NCI-H446 treated with DMSO at 0.1 percent for 48 hours (cell line): ENCODE measurements around the gene NGF.

ENCODE experiments used
- DNase-seq: peaks from one replicate; lab custom pipeline; 2025; lab: John Stamatoyannopoulos, UW

Gene NGF

DNA sequence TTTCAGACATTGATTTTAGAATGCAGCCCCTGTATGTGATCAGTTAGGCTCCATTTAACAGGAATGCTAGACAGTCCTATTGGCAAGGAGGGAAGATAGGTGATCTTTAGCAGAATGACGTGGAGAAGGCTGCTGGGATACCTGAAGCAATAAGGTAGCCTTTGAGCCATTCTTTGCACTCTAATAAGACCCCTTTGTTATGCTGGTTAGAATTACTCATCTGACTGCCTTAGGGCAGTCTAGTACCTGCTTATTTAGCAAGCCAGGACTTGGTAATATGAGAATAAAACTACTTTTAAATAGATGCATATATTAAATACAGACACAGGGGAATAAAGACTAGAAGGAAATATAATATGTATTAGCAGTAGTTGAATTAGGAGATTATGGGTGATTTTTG is 29.1 kb downstream of the NGF start:
- DNase-seq: no peak

DNA sequence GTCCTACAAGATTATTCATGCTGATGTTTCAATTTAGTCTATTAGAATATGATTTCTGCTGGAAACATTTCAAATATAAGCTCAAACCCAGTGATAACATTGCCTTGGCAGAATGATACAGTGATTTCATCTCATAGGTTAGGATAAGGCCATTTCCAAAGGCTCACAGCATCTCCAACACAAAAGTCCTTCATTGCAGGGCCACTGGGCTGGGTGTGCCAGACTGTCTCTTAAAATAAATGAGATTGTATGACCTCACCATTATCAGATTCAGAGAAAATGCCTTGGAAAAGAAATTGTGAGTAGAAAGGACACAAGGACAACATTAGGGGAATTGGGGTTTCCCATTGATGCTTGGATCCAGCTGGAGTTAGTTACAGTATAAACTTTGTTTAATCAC is 30.4 kb downstream of the NGF start:
- no peak for DNase-seq

DNA sequence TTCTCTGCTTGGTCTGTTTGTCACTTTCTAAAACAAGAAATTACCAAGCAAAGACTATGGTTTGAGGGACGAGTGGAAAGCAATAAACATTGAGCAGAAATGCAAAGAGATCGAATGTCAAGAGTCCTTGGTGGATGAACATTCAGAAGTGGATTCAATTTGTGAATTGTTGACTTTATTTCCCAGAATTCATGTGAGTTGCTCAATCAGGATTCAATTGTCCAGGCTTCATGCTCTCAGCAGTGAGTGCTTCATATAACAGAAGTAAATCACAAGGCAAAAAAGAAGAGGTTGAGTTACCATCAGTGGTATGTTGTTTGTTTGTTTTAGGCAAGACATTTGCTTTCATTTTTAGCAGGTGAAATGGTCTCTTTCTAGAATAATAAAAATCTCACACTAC is 31.9 kb downstream of the NGF start:
- no peak for DNase-seq

DNA sequence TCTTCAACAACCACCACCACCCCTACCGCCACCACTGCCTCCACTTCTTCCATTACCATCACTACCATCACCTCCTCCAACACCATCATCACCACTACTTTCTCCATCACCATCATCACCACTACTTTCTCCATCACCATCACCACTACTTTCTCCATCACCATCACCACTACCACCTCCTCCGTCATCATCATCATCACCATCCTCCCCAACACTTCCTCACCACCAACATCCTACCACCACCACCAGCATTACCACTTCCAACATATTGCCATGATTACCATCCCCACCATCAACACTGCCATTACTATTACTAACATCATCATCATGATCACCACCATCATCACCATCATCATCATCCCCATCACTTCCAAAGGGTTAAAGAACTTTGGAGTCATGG is 34.7 kb downstream of the NGF start:
- no peak for DNase-seq

DNA sequence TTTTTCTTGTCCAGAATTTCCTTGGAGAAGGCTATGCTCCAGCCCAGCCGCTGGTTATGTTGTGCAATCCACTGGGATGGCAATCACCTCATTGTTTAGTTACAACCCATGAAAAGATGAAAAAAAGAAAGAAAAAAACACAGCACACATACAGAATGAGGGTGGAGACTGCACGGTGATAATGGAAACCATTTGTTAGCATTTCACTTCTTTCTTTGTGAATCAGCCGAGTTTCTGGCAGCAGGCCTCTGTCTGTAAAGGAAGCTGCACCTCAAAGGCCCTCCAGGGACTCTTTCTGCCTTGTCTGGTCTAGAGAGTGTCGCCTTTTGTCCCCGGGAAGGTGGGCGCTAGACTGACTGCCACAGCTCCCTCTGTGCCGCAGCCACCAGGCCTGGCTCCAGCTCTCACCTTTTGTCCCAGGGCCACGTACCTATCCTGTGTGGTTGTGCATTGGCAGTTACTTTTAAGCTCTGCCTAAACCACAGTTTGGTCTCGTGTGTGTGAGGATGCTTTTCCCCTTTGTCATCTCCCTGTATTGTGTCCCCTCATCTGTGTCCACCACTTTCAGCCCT is 35.6 kb downstream of the NGF start:
- no peak for DNase-seq

DNA sequence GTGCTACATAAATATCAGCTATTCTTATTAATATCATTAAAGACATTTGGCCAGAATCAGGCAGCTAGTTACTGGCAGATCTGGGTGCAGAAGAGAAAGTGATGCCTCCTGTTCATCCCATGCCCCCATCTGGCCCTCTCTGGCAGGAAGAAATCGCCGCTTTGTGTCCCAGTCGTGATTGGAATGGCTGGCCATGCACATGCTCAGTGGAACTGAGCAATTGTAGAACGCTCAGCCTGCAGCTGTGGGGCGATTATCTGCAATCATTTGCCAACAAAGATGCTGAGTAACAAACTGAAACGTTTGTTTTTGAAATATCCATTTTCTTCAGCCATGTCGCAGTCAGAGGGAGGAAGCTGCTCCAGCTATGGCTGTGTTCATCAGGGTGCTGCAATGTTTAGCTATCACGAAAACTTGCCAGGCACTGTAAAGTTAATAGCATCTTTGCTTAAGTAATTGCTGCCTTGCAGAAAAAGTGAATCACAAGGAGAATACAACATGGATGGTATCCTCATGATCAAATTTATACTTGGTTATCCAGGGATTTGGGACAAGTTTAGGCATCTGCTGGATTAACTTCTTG is 36.5 kb downstream of the NGF start:
- DNase-seq: no peak

DNA sequence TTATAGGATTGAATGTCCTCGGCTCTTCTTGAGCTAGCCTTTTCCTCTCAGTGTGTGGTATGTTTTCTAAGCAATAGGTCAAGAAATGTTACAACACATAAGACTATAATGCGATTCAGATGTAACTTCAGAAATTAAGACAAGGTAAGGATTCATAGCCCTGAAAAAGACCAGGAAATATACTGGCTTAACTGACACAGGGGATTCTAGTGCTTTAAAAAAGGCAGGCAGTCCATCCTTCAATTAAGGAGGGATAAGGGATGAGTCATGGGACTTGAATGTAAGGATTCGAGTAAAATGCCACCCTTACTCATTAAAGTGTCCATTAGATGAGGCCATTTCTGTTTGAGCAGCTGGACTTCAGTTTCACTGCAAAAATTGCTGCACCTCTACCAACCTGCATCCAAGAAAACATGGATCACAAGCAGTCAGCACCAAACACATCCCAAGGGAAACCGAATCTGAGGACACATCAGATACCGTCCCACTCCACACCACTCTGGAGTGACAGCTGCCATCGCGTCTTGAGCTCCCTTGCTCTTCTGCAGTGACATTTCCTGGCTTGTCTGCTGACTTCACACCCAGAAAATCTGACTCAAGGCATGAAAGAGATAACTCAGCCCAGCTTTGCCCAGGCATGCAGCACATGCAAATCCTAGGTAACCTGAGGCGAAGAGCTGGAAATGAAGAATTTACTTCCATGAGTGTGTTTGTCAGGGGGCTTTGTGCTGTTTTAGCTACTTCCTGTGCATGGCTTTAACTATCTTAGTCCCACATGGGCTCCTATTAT is 37.8 kb downstream of the NGF start:
- DNase-seq: no peak

DNA sequence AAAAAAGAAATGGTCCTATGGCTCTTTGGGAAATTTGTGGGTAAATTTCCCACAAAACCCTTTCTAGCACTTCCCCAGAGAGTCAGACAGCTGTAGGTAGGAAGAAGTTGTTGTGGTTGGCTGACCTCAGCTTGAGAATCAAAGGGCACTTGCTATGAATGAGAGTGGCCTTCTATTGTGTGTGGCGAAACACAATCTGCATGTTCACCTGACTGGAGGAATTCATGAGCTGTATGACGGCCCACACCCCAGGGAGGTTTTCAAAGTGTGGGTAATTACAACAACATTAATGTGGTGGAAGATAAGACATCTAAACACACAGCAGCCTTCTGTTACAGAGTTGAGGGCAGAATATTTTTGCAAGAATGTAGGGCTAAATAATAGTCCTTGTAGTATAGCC is 38.8 kb downstream of the NGF start:
- DNase-seq: no peak

DNA sequence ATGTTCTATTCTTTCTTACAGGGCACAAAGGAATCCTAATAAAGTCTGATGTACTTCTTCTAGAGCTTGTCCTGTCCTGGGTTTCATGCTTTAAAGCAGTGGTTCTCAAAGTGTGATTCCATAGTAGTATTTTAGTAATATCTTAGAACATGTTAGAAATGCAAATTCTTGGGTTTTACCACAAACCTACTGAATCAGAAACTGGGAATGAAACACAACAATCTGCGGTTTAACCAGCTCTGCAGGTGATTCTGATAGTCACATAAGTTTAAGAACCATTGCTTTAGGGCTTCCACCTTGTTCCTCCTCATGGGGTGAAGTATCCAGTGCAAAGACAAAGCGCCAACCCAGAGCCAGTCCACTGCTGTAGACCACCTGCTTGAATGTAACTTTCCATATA is 41.1 kb downstream of the NGF start:
- no peak for DNase-seq

DNA sequence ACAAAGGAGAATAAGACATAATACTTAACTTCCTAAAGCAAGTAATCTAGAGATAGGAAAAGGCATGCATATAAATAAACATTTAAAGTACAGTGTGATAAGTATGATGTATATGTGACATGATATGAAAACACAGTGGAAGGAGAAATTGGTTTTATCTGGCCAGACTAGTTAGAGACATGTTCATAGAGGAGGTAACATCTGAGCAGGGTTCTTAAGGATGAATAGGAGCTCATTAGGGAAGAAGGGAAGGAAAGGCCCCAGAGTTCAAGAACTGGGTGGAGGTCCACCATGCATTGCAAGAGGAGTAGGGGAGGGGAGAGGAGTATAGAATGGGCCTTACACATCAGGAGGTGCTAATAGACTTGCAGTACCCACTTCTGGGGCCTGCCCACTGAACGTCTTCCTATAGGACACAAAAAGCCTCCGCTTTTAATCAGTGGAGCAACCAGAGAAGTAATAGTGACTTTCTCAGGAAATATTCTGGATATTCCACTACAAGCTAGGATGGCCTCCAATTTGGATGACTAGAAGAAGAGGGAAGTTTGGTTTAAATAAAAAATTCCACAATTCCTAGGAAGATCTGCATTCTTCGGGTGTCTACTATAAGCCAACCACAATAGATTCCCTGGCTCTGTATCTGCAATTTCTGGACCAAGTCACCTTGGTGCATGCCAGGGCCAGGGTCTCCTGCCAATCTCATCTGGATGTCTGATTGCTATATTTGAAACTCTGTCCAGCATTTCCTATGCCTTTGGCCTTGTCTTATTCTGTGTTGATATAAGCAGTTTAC is 41.9 kb downstream of the NGF start:
- DNase-seq: no peak

DNA sequence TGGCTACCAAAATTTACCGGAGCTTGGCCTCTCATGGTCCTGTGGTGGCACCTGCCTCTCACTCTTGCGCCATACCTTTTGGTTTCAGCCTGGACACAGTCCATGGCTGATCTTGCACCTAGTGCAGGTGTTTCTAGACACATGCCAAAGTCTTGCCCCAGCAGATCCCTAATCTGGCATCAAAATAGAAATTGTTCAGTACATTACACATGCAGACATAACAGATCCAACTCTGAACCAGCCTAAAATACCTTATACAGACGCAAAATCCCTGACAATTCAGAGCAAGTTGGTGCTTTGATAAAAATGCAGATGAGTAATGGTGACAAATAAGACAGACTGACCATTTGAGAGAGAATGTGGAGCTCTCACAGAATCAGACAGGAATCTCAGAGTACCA is 44.1 kb downstream of the NGF start:
- DNase-seq: no peak

DNA sequence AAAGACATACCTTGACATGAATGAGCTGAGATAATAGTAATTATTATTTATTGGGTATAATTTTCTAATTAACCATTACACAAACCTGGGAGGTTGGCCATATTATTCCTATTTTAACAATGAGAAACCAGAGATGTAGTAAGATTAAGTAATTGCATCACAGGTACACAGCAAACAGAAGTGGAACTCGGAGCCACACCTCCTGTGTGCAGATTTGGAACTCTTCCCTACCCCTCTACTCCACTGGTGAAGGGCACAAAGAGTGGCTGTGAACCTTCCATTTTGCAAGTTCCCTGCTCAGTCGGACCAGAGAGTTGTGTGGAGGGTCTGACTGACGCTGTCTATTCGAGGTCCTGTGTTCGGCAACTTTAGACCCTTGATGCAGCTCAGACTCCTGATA is 45.0 kb downstream of the NGF start:
- DNase-seq: no peak

DNA sequence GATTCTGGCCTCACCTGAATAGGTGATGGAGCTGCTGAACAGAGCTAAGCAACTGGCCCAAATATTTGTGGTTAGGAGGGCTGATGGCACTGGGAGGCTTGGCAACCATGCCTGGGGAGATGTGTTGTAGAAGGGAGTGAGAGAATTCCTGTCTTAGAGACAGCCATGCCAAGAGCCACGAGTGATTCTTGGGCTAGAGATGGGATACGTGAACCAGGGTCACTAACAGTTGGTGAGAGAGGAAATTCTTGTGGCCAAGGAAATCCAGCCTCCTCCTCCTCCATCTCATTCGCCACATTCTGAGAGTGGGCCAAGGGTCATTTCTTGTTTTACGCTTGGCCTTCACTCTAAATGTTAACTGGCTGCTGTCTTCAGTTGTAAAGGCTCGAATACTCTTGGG is 46.3 kb downstream of the NGF start:
- DNase-seq: no peak

DNA sequence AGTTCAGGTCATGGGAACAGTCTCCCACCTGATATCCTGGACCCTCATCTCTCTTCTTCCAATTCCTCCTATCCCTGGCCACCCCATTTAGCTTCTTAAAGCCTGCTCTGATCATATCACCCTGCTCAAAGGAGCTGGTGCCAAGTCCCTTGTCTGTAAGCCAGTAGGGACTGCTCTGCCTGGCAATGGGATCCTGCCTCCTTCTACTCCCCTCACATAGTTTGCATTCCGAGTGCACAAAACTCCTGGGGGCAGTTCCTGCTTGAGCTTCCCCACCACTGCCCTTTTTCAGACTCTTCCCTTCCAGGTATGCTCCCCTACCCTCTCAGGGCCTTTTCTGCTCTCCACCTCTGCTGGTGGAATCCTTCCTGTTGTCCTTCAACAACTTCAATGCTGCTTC is 48.1 kb downstream of the NGF start:
- no peak for DNase-seq

DNA sequence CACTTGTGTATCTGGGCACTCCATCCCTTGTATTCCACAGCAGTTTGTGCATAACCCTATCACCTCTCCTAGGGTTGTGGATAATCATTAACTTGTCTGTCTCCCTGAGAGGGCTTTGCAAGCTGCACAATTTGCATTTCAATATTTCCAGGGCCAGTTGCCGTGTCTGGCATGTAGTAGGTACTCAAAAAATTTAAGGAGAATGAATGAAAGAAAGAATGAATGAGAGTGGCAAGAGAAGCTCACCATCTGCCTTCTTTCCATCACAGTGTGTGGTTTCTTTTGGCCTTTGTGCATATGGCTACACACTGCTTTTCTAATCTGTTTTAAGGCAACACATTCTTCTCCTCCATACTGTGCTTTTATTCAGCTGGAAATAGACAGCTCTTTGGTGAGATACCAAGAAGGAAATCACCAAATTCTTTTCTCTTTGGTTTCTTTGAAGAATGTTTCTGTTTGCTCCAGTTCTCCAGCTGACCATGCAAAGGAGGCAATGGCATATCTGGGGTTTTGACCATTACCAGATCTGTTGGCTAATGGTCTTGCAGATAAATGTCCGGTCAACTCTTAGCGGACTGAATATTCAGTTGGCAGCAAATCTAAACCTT is 49.4 kb downstream of the NGF start:
- no peak for DNase-seq

DNA sequence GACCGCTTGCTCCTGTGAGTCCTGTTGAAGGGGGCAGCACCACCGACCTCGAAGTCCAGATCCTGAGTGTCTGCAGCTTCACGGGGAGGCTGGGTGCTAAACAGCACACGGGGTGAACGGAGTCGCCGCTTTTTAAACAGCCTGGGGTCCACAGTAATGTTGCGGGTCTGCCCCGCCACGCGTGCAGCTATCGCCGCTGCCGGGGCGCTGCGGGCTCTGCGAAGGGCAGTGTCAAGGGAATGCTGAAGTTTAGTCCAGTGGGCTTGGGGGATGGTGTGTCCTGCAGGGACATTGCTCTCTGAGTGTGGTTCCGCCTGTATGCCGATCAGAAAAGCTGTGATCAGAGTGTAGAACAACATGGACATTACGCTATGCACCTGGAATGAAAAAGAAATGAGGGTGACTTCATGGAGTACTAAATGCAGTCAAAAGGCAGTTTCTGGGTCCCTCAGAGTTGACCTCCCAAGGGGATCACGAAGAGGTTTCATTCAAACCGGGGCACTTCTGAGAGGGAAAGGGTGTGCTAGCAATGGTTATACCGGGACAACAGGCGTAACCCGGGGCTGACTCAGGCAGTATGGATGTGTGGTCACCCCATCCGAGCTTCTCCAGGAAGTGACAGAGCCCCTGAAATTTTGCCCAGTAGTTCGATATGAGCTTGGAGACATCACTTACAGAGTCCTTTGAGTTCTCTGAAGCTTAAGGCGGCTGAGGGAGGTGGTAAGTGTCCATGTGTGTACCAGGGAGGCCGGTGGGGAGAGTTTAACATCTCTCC is 51.4 kb downstream of the NGF start:
- no peak for DNase-seq

DNA sequence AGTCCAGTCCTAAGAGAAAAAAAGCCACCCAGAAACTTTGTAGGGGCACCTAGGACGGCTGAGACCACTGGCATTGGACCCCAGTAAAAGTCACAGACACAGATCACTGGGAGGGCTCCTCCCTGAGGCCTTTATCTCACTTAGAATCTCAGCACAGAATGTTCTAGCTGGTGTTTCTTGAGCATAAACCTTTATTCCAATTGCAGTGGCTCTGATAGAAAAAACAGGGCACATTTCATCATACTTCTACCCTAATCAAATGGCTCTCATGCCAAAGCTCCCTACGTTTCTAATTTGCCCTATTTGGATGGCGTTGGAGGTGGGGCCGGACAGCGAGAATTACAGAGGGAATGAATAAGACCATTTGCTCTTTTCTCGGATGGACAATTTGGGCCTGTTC is 53.8 kb downstream of the NGF start:
- no peak for DNase-seq

DNA sequence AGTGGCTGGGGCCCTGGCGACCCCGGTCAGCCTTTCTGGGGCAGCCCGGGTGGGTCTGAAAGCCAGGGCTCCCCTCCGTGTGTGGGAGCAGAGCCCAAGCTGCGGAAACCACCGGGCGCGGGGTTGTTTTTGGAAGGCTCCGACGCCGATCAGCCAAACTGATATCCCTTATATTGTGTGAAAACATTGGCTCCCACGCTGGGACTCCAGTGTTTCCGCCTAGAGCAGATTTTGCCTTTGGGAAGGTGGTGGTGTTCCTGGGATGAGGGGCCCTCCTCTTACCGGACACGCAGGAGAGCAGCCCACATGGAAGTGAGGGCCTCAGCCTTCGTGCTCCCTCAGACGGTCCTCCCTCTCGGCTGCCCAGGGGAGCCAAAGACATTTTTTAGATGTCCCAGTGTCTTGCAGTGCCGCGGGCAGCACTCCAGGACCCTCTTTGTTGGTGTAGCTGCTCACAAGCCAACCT is 54.3 kb downstream of the NGF start:
- no peak for DNase-seq

DNA sequence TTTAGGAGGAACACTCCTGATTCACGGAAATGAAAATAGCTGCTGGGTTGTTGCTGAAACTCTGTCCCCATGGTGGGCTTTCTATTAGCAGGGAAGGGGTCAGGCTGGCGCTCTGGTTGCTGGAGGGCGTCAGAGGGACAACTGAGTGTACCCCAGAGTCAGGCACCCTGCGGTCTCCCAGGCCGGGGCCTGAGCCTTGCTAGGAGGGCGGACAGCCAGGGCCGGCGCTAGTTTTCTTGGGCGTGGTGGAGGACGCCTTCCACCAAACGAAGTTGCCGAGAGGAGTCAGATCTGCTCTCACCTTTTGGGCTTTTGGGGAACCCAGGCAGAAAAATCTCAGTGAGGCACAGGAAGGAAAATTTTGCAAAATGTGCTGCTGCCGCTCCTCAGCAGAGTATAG is 54.8 kb downstream of the NGF start:
- no peak for DNase-seq

DNA sequence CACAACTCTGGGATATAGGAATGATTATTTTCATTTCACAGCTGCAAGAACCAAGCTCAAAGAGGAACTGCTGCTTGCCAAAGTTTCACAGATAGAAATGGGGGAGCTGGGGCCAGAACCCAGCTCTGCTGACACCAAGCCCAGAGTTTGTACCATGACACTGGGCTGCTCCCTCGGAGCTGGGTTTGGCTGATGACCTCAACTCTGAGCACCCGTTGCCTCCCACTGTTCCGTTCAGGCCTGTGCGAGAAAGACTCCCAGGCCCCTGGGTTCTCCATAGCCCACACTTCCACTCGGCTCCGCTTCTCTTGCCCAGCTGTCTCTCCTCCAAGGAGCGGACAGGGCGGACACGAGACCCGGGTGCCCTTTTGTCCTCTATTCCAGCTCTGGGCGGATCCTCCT is 55.2 kb downstream of the NGF start:
- DNase-seq: no peak

DNA sequence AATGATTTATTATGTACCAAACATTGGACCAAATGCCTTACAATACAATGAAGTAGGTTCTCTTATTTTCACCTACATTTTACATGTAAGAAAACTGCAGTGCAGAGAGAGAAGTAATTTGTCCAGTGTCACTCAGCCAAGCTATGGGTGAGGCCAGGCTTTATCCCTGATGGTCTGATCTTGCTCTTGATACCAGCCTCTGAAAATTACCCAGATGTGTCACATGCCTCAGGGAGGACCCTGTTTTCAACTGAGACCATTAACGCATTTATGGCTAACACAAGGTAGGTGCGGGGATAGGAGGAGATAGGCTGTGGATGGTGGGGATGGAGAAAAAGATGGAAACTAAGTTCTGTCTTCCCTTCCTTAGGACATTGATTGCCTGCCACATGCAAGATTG is 56.9 kb downstream of the NGF start:
- DNase-seq: no peak

DNA sequence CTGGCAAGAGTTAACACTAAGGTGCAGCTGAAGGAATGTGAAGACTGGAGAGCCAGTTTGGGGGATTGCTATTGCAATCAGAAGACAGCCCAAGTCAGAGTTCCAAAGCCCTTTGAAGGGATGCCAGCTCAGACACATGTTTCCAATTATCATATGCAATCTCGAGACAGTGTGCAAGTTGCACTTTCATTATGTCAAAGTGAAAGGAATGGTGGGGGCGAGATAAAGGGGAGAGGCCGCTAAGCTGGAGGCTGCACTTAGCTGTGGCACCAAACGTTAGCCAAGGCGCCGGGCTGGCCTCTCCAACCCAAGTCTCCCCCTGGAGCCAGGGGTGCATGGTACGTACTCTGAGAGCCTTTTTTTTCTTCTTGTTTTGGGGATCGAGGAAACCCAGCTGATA is 58.0 kb downstream of the NGF start:
- DNase-seq: no peak
